ENCODE measurements around the gene ELAVL1.

DNA sequence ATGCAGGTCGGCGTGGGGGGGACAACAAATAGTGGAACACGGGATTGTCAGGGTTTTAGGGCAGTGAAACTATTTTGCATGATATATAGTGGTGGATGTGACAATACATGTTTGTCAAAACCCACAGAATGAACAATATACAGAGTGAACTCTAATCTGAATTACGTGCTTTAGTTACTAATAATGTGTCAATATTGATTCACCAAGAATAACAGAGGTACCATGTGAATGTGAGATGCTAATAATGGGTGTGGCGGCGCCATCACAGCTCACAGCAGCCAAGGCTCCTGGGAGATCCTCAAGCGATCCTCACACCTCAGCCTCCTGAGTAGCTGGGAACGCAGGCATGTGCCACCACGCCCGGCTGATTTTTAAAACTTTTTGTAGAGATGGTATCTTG is 12.9 kb downstream of the ELAVL1 start:
- TF ChIP-seq, protein P1, sequence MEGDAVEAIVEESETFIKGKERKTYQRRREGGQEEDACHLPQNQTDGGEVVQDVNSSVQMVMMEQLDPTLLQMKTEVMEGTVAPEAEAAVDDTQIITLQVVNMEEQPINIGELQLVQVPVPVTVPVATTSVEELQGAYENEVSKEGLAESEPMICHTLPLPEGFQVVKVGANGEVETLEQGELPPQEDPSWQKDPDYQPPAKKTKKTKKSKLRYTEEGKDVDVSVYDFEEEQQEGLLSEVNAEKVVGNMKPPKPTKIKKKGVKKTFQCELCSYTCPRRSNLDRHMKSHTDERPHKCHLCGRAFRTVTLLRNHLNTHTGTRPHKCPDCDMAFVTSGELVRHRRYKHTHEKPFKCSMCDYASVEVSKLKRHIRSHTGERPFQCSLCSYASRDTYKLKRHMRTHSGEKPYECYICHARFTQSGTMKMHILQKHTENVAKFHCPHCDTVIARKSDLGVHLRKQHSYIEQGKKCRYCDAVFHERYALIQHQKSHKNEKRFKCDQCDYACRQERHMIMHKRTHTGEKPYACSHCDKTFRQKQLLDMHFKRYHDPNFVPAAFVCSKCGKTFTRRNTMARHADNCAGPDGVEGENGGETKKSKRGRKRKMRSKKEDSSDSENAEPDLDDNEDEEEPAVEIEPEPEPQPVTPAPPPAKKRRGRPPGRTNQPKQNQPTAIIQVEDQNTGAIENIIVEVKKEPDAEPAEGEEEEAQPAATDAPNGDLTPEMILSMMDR (IDR thresholded peaks at IDR 0.05), result no peak
- no peak for TF ChIP-seq POLR2A (IDR thresholded peaks at IDR 0.05)

All from adrenal gland (tissue), 5 donors.